DMS 273 treated with DMSO at 0.1 percent for 48 hours (cell line): ENCODE measurements around the gene RPRD1A.
"Not testable (repeated sequence)": the region's sequence is repeated elsewhere in the genome, so short reads cannot be mapped to it uniquely, and the experiment has no call there.

Source experiments
- DNase-seq: peaks from one replicate; lab custom pipeline; 2025; lab: John Stamatoyannopoulos, UW

RPRD1A gene

GRCh38 chr18:36031407-36031806 lies 36.0 kb downstream of the RPRD1A start:
- DNase-seq: no peak

GRCh38 chr18:36028859-36029258 lies 38.5 kb downstream of the RPRD1A start:
- DNase-seq: no peak

- DNase-seq: no peak
These were observed 42.3 kb downstream of the RPRD1A start for GRCh38 chr18:36025025-36025424.

GRCh38 chr18:36024241-36024640 lies 43.1 kb downstream of the RPRD1A start:
- DNase-seq: not testable (repeated sequence)

GRCh38 chr18:36023336-36023735 lies 44.0 kb downstream of the RPRD1A start:
- no peak for DNase-seq

GRCh38 chr18:36020174-36020711 lies 47.1 kb downstream of the RPRD1A start:
- no peak for DNase-seq

- DNase-seq: no peak
These were observed 50.1 kb downstream of the RPRD1A start for GRCh38 chr18:36017232-36017631.

GRCh38 chr18:36015629-36016028 lies 51.7 kb downstream of the RPRD1A start:
- DNase-seq: no peak

- DNase-seq: no peak
These were observed 54.5 kb downstream of the RPRD1A start for GRCh38 chr18:36012891-36013290.

- DNase-seq: no peak
These were observed 58.1 kb downstream of the RPRD1A start for GRCh38 chr18:36009214-36009613.

GRCh38 chr18:36006997-36007396 lies 60.4 kb downstream of the RPRD1A start:
- DNase-seq: no peak

- DNase-seq: no peak
These were observed 67.4 kb downstream of the RPRD1A start for GRCh38 chr18:35999925-36000324.

- DNase-seq: no peak
These were observed 68.4 kb downstream of the RPRD1A start for GRCh38 chr18:35998967-35999366.

- no peak for DNase-seq
These were observed 74.3 kb downstream of the RPRD1A start for GRCh38 chr18:35993013-35993412.

- DNase-seq: no peak
These were observed 75.7 kb downstream of the RPRD1A start for GRCh38 chr18:35991696-35992095.

- DNase-seq: no peak
These were observed 83.5 kb downstream of the RPRD1A start for GRCh38 chr18:35983818-35984217.

GRCh38 chr18:35983147-35983546 lies 84.2 kb downstream of the RPRD1A start:
- DNase-seq: no peak

- DNase-seq: no peak
These were observed 84.8 kb downstream of the RPRD1A start for GRCh38 chr18:35982409-35983114.

GRCh38 chr18:35979112-35979511 lies 88.2 kb downstream of the RPRD1A start:
- no peak for DNase-seq

- no peak for DNase-seq
These were observed 93.2 kb downstream of the RPRD1A start for GRCh38 chr18:35974181-35974580.

GRCh38 chr18:35973650-35974049 lies 93.7 kb downstream of the RPRD1A start:
- DNase-seq: no peak

- peak; percentile 82 for DNase-seq
These were observed 95.0 kb downstream of the RPRD1A start, which contains the start of gene RMP24 for GRCh38 chr18:35972197-35973000. Gene RMP24, plus strand, starts transcription at chr18:35972679.

GRCh38 chr18:35971661-35972196 lies 95.6 kb downstream of the RPRD1A start:
- DNase-seq: peak; percentile 47
